ENCODE measurements around the gene RPL5. TPM values are rescaled to one million over a fixed set of nuclear protein-coding genes. Genes with fewer than 3 reads are reported as not detected.

RPL5 gene
- total and polyA plus RNA-seq, 2 of the 8 experiments (the other 6 are each of a cell fraction or from before 2014, with no cell fraction given) = 1,506 to 2,034 TPM

GRCh38 chr1:92883297-92883696 lies 51.5 kb downstream of the RPL5 start (continued):
- TF ChIP-seq RNF2 (IDR thresholded peaks at IDR 0.05; ENCODE audit: borderline replicate concordance, low read depth, low read length, missing control alignments, poor library complexity, severe bottlenecking) (no peak), TEAD4 (IDR thresholded peaks at IDR 0.05; ENCODE audit: low read depth, low read length) (no peak), CEBPB (IDR thresholded peaks at IDR 0.05; ENCODE audit: low read depth, low read length) (no peak), RXRA (IDR thresholded peaks at IDR 0.05; ENCODE audit: insufficient read depth, low read depth, low read length) (no peak), CBX8 (IDR thresholded peaks at IDR 0.05; ENCODE audit: borderline replicate concordance, low read depth, low read length) (no peak)
